PFSK-1 (cell line): Measurements from ENCODE around the gene KMT2A.

Experiments used
- FOXP2 ChIP-seq: optimal IDR thresholded peaks from 2 replicates; pipeline ENCODE3; 2011; ENCODE audit warnings: borderline replicate concordance, control low read depth, inconsistent platforms; ENCODE audit not compliant: insufficient read depth; ENCODE audit errors: extremely low read length, extremely low read depth
- POLR2AphosphoS5 ChIP-seq: IDR thresholded peaks from 2 replicates; pipeline ENCODE4 v1.6.1; 2012; ENCODE audit warnings: low read depth, mild to moderate bottlenecking, control low read depth, low read length, moderate library complexity
- SIN3A ChIP-seq: IDR thresholded peaks from 2 replicates; pipeline ENCODE4 v1.6.1; 2012; ENCODE audit warnings: mild to moderate bottlenecking, low read length, moderate library complexity, borderline replicate concordance; ENCODE audit not compliant: insufficient read depth
- TAF1 ChIP-seq: IDR thresholded peaks from 2 replicates; pipeline ENCODE4 v1.6.1; 2012; ENCODE audit warnings: low read length, control low read depth, borderline replicate concordance; ENCODE audit not compliant: insufficient read depth
- TF ChIP-seq, protein P1 (sequence below), 2 experiments: IDR thresholded peaks; 2 replicates each; pipeline versions ENCODE4 v1.6.1 to v1.8.0; 2011 to 2012; ENCODE audit warnings: low read depth in 2 of 2, low read length in 2 of 2, control low read depth in 1 of 2, inconsistent platforms in 1 of 2, mild to moderate bottlenecking in 1 of 2, moderate library complexity in 1 of 2; ENCODE audit not compliant: insufficient read depth in 1 of 2

KMT2A gene

DNA sequence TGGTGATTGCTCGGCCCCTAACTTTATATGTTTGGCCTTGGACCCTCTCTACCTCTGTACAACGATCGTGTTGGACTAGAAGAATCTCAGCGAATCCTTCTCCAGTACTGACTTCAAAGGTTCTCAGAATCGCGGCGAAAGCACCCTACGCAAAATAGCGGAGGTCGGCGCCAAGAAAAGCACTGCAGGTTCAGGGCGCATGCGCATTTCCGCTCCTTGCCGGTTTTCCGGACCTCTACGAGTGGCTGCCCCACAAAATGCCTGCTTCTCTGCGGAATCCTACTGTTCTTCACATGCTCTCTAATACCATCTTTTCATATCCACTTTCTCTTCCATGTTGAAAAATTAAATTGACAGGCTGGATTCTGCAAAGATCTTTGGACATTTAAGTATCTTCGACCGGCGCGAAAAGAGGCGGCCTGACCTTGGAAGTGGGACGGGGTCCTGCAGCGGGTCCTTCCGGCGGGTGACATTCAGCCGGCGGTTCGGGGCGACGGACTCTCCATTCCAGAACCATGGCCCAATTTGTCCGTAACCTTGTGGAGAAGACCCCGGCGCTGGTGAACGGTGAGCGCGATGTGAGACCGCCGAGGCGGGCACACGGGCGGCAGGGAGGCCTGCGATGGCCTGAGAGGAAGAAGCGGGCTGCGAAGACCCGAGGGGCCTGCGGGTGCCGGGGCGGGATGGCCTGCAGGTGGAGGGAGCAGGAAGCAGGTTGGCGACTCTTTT lies 35.0 kb upstream of the KMT2A start, which contains the start of gene ATP5MG:
Gene ATP5MG, plus strand, starts transcription at position 456 of the 729 bp plus-strand sequence. Its CDS starts 60 bp downstream, at position 516.
- TF ChIP-seq, protein P1, sequence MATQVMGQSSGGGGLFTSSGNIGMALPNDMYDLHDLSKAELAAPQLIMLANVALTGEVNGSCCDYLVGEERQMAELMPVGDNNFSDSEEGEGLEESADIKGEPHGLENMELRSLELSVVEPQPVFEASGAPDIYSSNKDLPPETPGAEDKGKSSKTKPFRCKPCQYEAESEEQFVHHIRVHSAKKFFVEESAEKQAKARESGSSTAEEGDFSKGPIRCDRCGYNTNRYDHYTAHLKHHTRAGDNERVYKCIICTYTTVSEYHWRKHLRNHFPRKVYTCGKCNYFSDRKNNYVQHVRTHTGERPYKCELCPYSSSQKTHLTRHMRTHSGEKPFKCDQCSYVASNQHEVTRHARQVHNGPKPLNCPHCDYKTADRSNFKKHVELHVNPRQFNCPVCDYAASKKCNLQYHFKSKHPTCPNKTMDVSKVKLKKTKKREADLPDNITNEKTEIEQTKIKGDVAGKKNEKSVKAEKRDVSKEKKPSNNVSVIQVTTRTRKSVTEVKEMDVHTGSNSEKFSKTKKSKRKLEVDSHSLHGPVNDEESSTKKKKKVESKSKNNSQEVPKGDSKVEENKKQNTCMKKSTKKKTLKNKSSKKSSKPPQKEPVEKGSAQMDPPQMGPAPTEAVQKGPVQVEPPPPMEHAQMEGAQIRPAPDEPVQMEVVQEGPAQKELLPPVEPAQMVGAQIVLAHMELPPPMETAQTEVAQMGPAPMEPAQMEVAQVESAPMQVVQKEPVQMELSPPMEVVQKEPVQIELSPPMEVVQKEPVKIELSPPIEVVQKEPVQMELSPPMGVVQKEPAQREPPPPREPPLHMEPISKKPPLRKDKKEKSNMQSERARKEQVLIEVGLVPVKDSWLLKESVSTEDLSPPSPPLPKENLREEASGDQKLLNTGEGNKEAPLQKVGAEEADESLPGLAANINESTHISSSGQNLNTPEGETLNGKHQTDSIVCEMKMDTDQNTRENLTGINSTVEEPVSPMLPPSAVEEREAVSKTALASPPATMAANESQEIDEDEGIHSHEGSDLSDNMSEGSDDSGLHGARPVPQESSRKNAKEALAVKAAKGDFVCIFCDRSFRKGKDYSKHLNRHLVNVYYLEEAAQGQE (IDR thresholded peaks at IDR 0.05; ENCODE audit: insufficient read depth in 1 of 2, low read depth in 2 of 2, low read length in 2 of 2), result no peak; a peak in 1 of 4 replicates
- TF ChIP-seq SIN3A (0 out of 2 replicates have a peak, but pooled peaks have one; percentile 63), POLR2AphosphoS5 (peak; percentile 88), FOXP2 (no peak)

- TF ChIP-seq TAF1 (no peak), FOXP2 (no peak), POLR2AphosphoS5 (no peak), SIN3A (no peak)
- TF ChIP-seq, protein P1 (IDR thresholded peaks at IDR 0.05; ENCODE audit: insufficient read depth in 1 of 2, low read depth in 2 of 2, low read length in 2 of 2), result no peak
Measured at GRCh38 chr11:118401880-118402590, 34.3 kb upstream of the KMT2A start.

DNA sequence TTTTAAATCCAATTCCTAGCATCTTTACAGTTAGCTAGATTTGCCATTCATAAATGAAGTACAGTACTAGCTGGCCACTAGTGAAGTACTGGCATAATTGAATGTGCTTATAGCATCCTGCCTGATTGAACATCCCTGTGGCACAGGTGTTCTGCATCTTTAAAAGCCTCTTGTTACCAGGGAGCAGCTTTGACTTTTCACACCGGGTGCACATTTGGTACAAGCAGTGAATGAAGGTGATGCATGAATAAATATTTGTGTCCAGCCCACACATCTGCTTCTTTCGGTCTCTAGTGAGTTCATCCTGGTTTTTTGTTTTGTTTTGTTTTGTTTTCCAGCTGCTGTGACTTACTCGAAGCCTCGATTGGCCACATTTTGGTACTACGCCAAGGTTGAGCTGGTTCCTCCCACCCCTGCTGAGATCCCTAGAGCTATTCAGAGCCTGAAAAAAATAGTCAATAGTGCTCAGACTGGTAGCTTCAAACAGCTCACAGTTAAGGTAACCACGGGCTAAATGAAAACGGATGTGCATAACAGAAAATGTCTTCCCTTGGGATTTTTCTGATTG lies 29.6 kb upstream of the KMT2A start:
- no peak for TF ChIP-seq FOXP2
- no peak for TF ChIP-seq POLR2AphosphoS5
- TF ChIP-seq TAF1, result no peak
- TF ChIP-seq, protein P1 (IDR thresholded peaks at IDR 0.05; ENCODE audit: insufficient read depth in 1 of 2, low read depth in 2 of 2, low read length in 2 of 2), result no peak
- no peak for TF ChIP-seq SIN3A

- TF ChIP-seq, protein P1 (IDR thresholded peaks at IDR 0.05; ENCODE audit: insufficient read depth in 1 of 2, low read depth in 2 of 2, low read length in 2 of 2), result no peak
- no peak for TF ChIP-seq FOXP2
- no peak for TF ChIP-seq SIN3A
- TF ChIP-seq POLR2AphosphoS5, result no peak
- TF ChIP-seq TAF1, result no peak
Measured at GRCh38 chr11:118410055-118410745, 26.1 kb upstream of the KMT2A start.
